GM12873 (cell line): Measurements from ENCODE around the gene EPS8L3.

Source experiments
- CTCF ChIP-seq: IDR thresholded peaks from 2 replicates; pipeline ENCODE4 v1.5.1; 2012; ENCODE audit warnings: low read depth, mild to moderate bottlenecking, moderate library complexity, low read length, control low read depth; ENCODE audit not compliant: insufficient read depth; ENCODE audit errors: missing control alignments

Gene EPS8L3

GRCh38 chr1:109805486-109806165 lies 41.9 kb upstream of the EPS8L3 start:
- no peak for TF ChIP-seq CTCF

- no peak for TF ChIP-seq CTCF
Measured at GRCh38 chr1:109804660-109805059, 40.9 kb upstream of the EPS8L3 start.

GRCh38 chr1:109803901-109804331 lies 40.2 kb upstream of the EPS8L3 start:
- no peak for TF ChIP-seq CTCF

- no peak for TF ChIP-seq CTCF
Measured at GRCh38 chr1:109802901-109803561, 39.3 kb upstream of the EPS8L3 start.

GRCh38 chr1:109802136-109802900 lies 38.6 kb upstream of the EPS8L3 start:
- TF ChIP-seq CTCF, result no peak

GRCh38 chr1:109801791-109802135 lies 38.0 kb upstream of the EPS8L3 start:
- TF ChIP-seq CTCF, result no peak

- TF ChIP-seq CTCF, result no peak
Measured at GRCh38 chr1:109800291-109800690, 36.6 kb upstream of the EPS8L3 start.
